GOT3 (cell line): ENCODE data around the gene PLEKHA7.
"Not testable (repeated sequence)": the region's sequence is repeated elsewhere in the genome, so short reads cannot be mapped to it uniquely, and the experiment has no call there.

Experiments
- DNase-seq: peaks from one replicate; lab custom pipeline; 2025; ENCODE audit warnings: mixed read lengths; lab: John Stamatoyannopoulos, UW

The PLEKHA7 gene

GRCh38 chr11:16977136-16977993 lies 36.8 kb downstream of the PLEKHA7 start:
- DNase-seq = no peak

GRCh38 chr11:16976379-16976778 lies 37.8 kb downstream of the PLEKHA7 start:
- DNase-seq = no peak

- DNase-seq = no peak
Measured at GRCh38 chr11:16975906-16976305, 38.3 kb downstream of the PLEKHA7 start.

GRCh38 chr11:16973338-16973964 lies 40.8 kb downstream of the PLEKHA7 start:
- no peak for DNase-seq

GRCh38 chr11:16969010-16969999 lies 44.9 kb downstream of the PLEKHA7 start:
- DNase-seq = no peak

- DNase-seq = no peak
Measured at GRCh38 chr11:16968196-16968595, 46.0 kb downstream of the PLEKHA7 start.

- DNase-seq = no peak
Measured at GRCh38 chr11:16966930-16967671, 47.1 kb downstream of the PLEKHA7 start.

- no peak for DNase-seq
Measured at GRCh38 chr11:16964501-16964900, 49.7 kb downstream of the PLEKHA7 start.

GRCh38 chr11:16963316-16963876 lies 50.8 kb downstream of the PLEKHA7 start:
- no peak for DNase-seq

- not testable (repeated sequence) for DNase-seq
Measured at GRCh38 chr11:16962589-16962988, 51.6 kb downstream of the PLEKHA7 start.

- DNase-seq = no peak
Measured at GRCh38 chr11:16962146-16962545, 52.1 kb downstream of the PLEKHA7 start.

GRCh38 chr11:16960250-16960649 lies 54.0 kb downstream of the PLEKHA7 start:
- DNase-seq = no peak

- DNase-seq = no peak
Measured at GRCh38 chr11:16959602-16960001, 54.6 kb downstream of the PLEKHA7 start.

- no peak for DNase-seq
Measured at GRCh38 chr11:16958833-16959232, 55.4 kb downstream of the PLEKHA7 start.

GRCh38 chr11:16956538-16957153 lies 57.6 kb downstream of the PLEKHA7 start:
- no peak for DNase-seq

GRCh38 chr11:16953663-16954062 lies 60.6 kb downstream of the PLEKHA7 start:
- DNase-seq = no peak

GRCh38 chr11:16946477-16947282 lies 67.5 kb downstream of the PLEKHA7 start:
- DNase-seq = no peak

- DNase-seq = no peak
Measured at GRCh38 chr11:16945671-16946469, 68.3 kb downstream of the PLEKHA7 start.

GRCh38 chr11:16942911-16943310 lies 71.3 kb downstream of the PLEKHA7 start:
- no peak for DNase-seq
